Epithelial cell of alveolus of lung (primary cell): Measurements from ENCODE around the gene NTRK2. TPM values are rescaled to one million over a fixed set of nuclear protein-coding genes. Genes with fewer than 3 reads are reported as not detected.

Source experiments
- total RNA-seq: library from RNA; depleted of rRNA; stranded (reverse); fragments of >200 nt; gene quantifications from 2 replicates; pipeline ENCODE4 v1.2.1, GENCODE V29; 2015

NTRK2 gene
- not detected in 2 replicates for total RNA-seq

DNA sequence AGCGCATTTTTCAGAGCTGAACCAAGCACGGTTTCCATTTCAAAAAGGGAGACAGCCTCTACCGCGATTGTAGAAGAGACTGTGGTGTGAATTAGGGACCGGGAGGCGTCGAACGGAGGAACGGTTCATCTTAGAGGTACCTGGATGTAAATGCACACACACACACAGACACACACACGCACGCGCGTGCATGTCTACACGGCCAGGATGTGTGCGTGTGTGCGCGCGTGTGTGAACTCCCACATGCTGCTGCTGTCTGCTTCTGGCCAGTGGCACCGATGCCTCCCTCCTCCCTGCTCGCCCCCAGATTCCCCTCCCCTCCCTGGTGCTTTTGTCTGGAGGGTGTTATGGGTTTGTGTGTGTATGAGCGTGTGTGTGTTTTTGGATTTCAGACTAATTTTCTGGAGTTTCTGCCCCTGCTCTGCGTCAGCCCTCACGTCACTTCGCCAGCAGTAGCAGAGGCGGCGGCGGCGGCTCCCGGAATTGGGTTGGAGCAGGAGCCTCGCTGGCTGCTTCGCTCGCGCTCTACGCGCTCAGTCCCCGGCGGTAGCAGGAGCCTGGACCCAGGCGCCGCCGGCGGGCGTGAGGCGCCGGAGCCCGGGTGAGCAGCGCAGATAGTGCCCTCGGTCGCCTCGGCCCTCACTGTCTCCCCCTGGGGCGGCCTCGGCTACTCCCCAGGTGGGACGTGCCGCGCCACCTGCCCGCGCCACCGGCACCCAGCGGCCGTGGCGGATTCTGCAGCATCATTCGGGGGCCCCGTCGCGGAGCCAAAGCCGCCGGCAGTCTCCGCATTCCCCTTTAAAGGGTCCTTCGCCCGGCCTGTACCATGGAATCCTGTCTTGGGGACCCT is at the start of gene NTRK2:
TSS of gene NTRK2 (plus strand) at position 442 of the 850 bp plus-strand sequence. CDS start 1,020 bp downstream, outside the sequence.

